Body of pancreas (tissue), 4 donors: Measurements from ENCODE around the gene DYSF. TPM values are rescaled to one million over a fixed set of nuclear protein-coding genes. Genes with fewer than 3 reads are reported as not detected.
"Not testable (repeated sequence)": the region's sequence is repeated elsewhere in the genome, so short reads cannot be mapped to it uniquely, and the experiment has no call there.

Experiments used
- ATAC-seq: fragments of 150-250 bp; one replicate; pipeline ENCODE4 v1.9.1; 2016
- DNase-seq, 4 donors: peaks; one replicate each; pipeline ENCODE4 v3.0.0-alpha.2; 2019
- H3K27ac ChIP-seq, 4 donors: fragments of 200-600 bp; sonication (generic); 1 replicate in 3 of 4; 2 replicates in 1 of 4; pipeline versions ENCODE4 v1.5.1 to v1.6.1; 2016 to 2019; ENCODE audit warnings: mild to moderate bottlenecking in 1 of 4, mixed read lengths in 1 of 4, moderate library complexity in 1 of 4
- H3K27me3 ChIP-seq, 2 donors: fragments of 200-600 bp; sonication (generic); one replicate each; pipeline ENCODE4 v1.6.0; 2016; ENCODE audit warnings: mild to moderate bottlenecking in 1 of 2
- H3K36me3 ChIP-seq, 2 donors: fragments of 200-600 bp; sonication (generic); replicated peaks in 1 of 2; 2 replicates each; pipeline ENCODE4 v1.5.1; 2016; ENCODE audit warnings: low read depth in 2 of 2; ENCODE audit not compliant: insufficient read depth in 1 of 2
- H3K4me1 ChIP-seq: fragments of 200-600 bp; sonication (generic); one replicate; pipeline ENCODE4 v1.6.0; 2016
- H3K4me3 ChIP-seq, 2 donors: fragments of 200-600 bp; sonication (generic); 1 replicate in 1 of 2; 2 replicates in 1 of 2; pipeline ENCODE4 v1.5.1; 2016 to 2019
- H3K9me3 ChIP-seq, 3 donors: fragments of 200-600 bp; sonication (generic); 1 replicate in 2 of 3; 2 replicates in 1 of 3; pipeline ENCODE4 v1.5.1; 2016
- POLR2A ChIP-seq, 3 donors: fragments of 450-650 bp; IDR thresholded peaks; one replicate each; pipeline ENCODE4 v1.6.1; 2016; ENCODE audit warnings: antibody characterized with exemption in 3 of 3, mild to moderate bottlenecking in 2 of 3
- WGBS, 2 donors: methylation state at CpG; one replicate each; pipeline ENCODE4 v1.1.5; 2017; 5-methylcytosine and 5-hydroxymethylcytosine counted together
- intact Hi-C: fragments of 100-400 bp; cut with DNase I; formaldehyde crosslinking; loops from one replicate; pipeline ENCODE4 v1.15.1; 2023
- total RNA-seq, 2 donors: library from RNA; depleted of rRNA; stranded (reverse); fragments of >200 nt; gene quantifications; one replicate each; pipeline ENCODE4 v1.1.0, GENCODE V29; 2016
- TF ChIP-seq, protein P1 (sequence below), 7 experiments: fragments of 450-650 bp in 4 of 7; fragments of 200-600 bp in 3 of 7; sonication (generic) in 3 of 7; IDR thresholded peaks; one replicate each; pipeline ENCODE4 v1.5.1; 2016 to 2019; ENCODE audit warnings: antibody characterized with exemption in 7 of 7

The DYSF gene
- total RNA-seq, 2 donors from 2014 or later = 3.1 to 10.9 TPM

DNA sequence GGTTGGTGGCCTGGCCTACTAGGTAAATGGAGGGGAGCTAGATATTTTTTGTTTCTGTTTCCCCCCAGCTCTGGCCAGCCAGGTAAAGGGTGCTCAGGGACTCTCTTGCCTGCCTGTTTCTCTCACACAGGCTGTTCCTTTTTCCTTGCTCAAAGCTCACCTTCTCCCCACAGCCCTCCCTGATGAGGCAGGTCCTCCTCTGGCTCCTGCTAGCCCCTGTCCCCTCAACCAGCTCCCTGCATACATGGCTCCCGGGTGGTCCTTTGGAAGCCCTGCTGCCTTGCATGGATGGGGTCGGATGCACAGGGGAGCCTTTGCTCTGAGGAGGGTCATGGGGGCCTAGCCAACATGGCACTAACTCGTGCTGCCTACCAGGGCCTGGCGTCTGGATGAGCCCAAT lies 27.8 kb downstream of the DYSF start:
- H3K4me1 ChIP-seq = no peaks in the 10 kb centered on the region
- intact Hi-C loops = no loop called here
- no peak for TF ChIP-seq POLR2A (IDR thresholded peaks at IDR 0.05)
- no peaks in the 10 kb centered on the region for H3K9me3 ChIP-seq
- H3K4me3 ChIP-seq = no peak overlapping the region
- 58 to 70% methylated on average over 4 of the region's 4 CpGs for WGBS, 2 donors
- DNase-seq (no peak), ATAC-seq (no peak)
- H3K27me3 ChIP-seq = no peaks in the 10 kb centered on the region
- no peak overlapping the region for H3K27ac ChIP-seq
- no peaks in the 10 kb centered on the region for H3K36me3 ChIP-seq

DNA sequence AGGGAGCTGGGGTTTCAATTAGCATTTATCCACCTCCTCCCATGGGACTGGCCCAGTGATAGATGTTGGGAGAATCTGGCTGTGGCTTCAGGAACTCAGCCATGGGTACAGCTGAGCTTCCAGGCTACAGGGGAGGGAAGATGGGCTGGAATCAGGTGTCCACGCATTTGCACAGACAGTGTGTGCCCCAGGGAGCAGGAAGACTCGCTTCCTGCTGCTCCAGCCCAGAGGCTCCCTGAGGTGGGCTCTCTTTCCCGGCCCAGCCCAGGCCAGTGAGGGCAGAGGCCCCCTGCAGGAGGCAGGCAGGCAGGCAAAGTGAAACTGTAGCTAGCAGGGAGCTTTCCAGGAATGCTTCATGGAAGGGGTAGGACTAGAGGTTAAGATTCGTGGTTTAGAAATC lies 28.7 kb downstream of the DYSF start:
- ATAC-seq (no peak), DNase-seq (no peak)
- Histone ChIP-seq H3K4me3 (no peak overlapping the region), H3K27ac (no peak overlapping the region), H3K4me1 (no peaks in the 10 kb centered on the region), H3K9me3 (no peaks in the 10 kb centered on the region), H3K27me3 (no peaks in the 10 kb centered on the region), H3K36me3 (no peaks in the 10 kb centered on the region)
- 68 to 74% methylated on average over 4 of the region's 4 CpGs for WGBS, 2 donors
- no peak for TF ChIP-seq POLR2A (IDR thresholded peaks at IDR 0.05)
- TF ChIP-seq, protein P1, sequence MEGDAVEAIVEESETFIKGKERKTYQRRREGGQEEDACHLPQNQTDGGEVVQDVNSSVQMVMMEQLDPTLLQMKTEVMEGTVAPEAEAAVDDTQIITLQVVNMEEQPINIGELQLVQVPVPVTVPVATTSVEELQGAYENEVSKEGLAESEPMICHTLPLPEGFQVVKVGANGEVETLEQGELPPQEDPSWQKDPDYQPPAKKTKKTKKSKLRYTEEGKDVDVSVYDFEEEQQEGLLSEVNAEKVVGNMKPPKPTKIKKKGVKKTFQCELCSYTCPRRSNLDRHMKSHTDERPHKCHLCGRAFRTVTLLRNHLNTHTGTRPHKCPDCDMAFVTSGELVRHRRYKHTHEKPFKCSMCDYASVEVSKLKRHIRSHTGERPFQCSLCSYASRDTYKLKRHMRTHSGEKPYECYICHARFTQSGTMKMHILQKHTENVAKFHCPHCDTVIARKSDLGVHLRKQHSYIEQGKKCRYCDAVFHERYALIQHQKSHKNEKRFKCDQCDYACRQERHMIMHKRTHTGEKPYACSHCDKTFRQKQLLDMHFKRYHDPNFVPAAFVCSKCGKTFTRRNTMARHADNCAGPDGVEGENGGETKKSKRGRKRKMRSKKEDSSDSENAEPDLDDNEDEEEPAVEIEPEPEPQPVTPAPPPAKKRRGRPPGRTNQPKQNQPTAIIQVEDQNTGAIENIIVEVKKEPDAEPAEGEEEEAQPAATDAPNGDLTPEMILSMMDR (IDR thresholded peaks at IDR 0.05) = no peak
- intact Hi-C loops = no loop called here

DNA sequence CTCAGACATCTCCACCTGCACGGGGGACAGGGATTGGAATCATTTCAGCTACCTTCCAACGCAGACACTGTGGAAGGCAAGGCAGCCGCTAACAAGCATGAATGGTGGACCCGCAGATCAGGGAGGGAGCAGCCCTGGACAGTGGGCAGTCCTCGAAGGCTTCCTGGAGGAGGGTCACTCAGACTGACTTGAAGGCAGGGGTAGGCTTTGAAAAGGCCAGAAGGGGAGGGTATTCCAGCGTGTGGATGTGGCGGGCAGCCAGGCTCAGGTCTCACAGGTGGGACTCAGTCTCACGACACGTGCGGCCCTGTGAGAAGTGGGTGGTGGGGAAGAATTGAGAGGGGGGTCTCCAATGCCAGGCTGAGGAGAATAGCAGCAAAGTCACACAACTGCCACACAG lies 29.9 kb downstream of the DYSF start:
- Histone ChIP-seq H3K4me3 (no peak overlapping the region), H3K36me3 (no peaks in the 10 kb centered on the region), H3K9me3 (no peaks in the 10 kb centered on the region), H3K4me1 (no peaks in the 10 kb centered on the region), H3K27ac (no peak overlapping the region), H3K27me3 (no peaks in the 10 kb centered on the region)
- ATAC-seq = no peak
- 75 to 91% methylated on average over 10 of the region's 10 CpGs for WGBS, 2 donors
- no peak for DNase-seq
- intact Hi-C loops = no loop called here
- TF ChIP-seq POLR2A (IDR thresholded peaks at IDR 0.05) = no peak
- TF ChIP-seq, protein P1 (IDR thresholded peaks at IDR 0.05) = no peak

DNA sequence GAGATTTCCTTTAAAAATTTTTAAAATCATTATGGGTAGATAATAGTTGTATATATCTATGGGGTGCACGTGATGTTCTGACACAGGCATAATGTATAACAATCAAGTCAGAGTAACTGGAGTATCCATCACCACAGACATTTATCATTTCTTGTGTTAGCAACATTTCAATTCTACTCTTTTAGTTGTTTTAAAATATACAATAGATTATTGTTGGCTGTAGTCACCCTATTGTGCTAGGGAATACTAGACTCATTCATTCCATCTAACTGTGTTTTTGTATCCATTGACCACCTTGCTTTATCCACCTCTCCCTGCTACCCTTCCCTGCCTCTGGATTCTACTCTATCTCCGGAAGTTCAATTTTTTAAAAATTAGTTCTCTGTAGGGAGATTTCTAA lies 31.0 kb downstream of the DYSF start:
- Histone ChIP-seq H3K27me3 (no peaks in the 10 kb centered on the region), H3K36me3 (no peaks in the 10 kb centered on the region), H3K4me3 (no peak overlapping the region), H3K27ac (no peak overlapping the region), H3K4me1 (no peaks in the 10 kb centered on the region), H3K9me3 (no peaks in the 10 kb centered on the region)
- TF ChIP-seq, protein P1 (IDR thresholded peaks at IDR 0.05) = no peak
- TF ChIP-seq POLR2A (IDR thresholded peaks at IDR 0.05) = no peak
- ATAC-seq = no peak
- WGBS, 2 donors = 69 to 86% methylated on average over 2 of the region's 2 CpGs
- intact Hi-C loops = no loop called here
- DNase-seq = no peak

DNA sequence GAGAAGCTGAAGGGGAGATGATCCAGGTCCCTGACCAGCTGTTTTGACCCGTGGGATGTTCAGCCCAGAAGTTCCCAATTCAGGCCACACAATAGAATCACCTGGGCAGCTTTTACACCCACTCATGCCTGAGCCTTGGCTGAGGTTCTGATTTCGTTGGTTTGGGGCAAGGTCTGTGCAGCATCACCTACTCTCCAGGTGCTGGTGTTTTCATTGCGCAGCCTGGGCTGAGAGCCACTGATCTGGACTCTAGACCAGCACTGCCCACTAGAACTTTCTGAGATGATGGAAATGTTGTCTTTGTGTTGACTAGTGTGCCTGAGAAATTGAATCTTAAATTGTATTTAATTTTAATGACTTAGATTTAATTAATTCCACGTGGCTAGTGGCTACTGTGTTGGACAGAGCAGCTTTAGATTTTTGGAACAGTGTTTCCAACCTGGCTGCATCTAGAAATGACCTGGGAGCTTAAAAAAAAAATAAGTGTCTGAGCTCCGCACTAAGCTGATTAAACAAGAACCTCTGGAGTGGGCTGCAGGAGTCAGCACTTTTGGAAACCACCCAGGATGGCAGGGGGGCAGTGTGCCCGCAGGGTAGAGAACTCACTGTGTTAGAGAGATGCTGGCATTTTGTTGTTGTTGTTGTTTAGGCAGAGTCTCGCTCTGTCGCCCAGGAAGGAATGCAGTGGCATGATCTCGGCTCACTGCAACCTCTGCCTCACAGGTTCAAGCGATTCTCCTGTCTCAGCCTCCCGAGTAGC lies 33.7 kb downstream of the DYSF start:
- TF ChIP-seq, protein P1 (IDR thresholded peaks at IDR 0.05) = no peak
- no peak for TF ChIP-seq POLR2A (IDR thresholded peaks at IDR 0.05)
- ATAC-seq (no peak), DNase-seq (no peak)
- Histone ChIP-seq H3K4me1 (no peaks in the 10 kb centered on the region), H3K9me3 (peaks cover 0 to 7% (median 0%) of the 10 kb centered on the region in 3 donors), H3K27me3 (no peaks in the 10 kb centered on the region), H3K36me3 (no peaks in the 10 kb centered on the region), H3K27ac (no peak overlapping the region), H3K4me3 (no peak overlapping the region)
- intact Hi-C loops = no loop called here
- 53 to 59% methylated on average over 9 to 11 of the region's 11 CpGs for WGBS, 2 donors

DNA sequence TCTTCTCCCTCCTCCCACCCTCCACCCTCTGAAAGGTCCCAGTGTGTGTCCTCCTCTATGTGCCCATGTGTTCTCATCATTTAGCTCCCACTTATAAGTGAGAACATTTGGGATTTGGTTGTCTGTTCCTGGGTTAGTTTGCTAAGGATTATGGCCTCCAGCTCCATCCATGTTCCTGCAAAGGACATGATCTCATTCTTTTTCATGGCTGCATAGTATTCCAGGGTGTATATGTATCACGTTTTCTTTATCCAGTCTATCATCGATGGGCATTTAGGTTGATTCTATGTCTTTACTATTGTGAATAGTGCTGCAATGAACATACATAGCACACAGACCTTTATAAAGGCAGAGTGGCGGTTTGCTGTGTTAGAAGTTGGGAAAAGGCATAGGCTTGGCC lies 38.2 kb downstream of the DYSF start:
- H3K4me3 ChIP-seq, H3K4me1 ChIP-seq, DNase-seq, H3K9me3 ChIP-seq, intact Hi-C loops, H3K36me3 ChIP-seq, ATAC-seq, H3K27me3 ChIP-seq, H3K27ac ChIP-seq: not testable (repeated sequence)
- 83 to 88% methylated on average over 3 of the region's 3 CpGs for WGBS, 2 donors
